GM12865 (cell line): ENCODE results near the gene UNC45B.

Experiments
- DNase-seq: peaks from one replicate; pipeline ENCODE4 v3.0.0; 2010; ENCODE audit warnings: low read depth
- H3K4me3 ChIP-seq: 2 replicates; pipeline ENCODE4 v1.5.1; 2011; ENCODE audit warnings: mild to moderate bottlenecking, low read depth, low read length, control low read depth
- CTCF ChIP-seq: IDR thresholded peaks from 2 replicates; pipeline ENCODE4 v1.5.1; 2011; ENCODE audit warnings: low read length, control low read depth, low read depth, inconsistent platforms; ENCODE audit not compliant: insufficient read depth; ENCODE audit errors: missing control alignments

Gene UNC45B

GRCh38 chr17:35129973-35130351 is 17.7 kb upstream of the UNC45B start:
- TF ChIP-seq CTCF, result no peak
- DNase-seq, result no peak
- no peak overlapping the region for H3K4me3 ChIP-seq

- no peak for DNase-seq
- no peak for TF ChIP-seq CTCF
- no peak overlapping the region for H3K4me3 ChIP-seq
These were observed 17.2 kb upstream of the UNC45B start for GRCh38 chr17:35130392-35130791.

- no peak for DNase-seq
- TF ChIP-seq CTCF, result no peak
- no peak overlapping the region for H3K4me3 ChIP-seq
These were observed 15.5 kb upstream of the UNC45B start for GRCh38 chr17:35132099-35132498.

- no peak for TF ChIP-seq CTCF
- no peak overlapping the region for H3K4me3 ChIP-seq
- DNase-seq, result no peak
These were observed 14.6 kb upstream of the UNC45B start for GRCh38 chr17:35132816-35133550.

- no peak for DNase-seq
- H3K4me3 ChIP-seq, result no peak overlapping the region
- no peak for TF ChIP-seq CTCF
These were observed 12.3 kb upstream of the UNC45B start for GRCh38 chr17:35135322-35135721.

GRCh38 chr17:35138218-35138617 is 9.4 kb upstream of the UNC45B start:
- no peak for DNase-seq
- no peak overlapping the region for H3K4me3 ChIP-seq
- no peak for TF ChIP-seq CTCF
